H9 (cell line): Measurements from ENCODE around the gene PFKFB2. TPM values are rescaled to one million over a fixed set of nuclear protein-coding genes. Genes with fewer than 3 reads are reported as not detected.

Experiments used
- DNase-seq: peaks from one replicate; pipeline ENCODE4 v3.0.0-alpha.2; 2017
- H2AFZ ChIP-seq: one replicate; pipeline ENCODE4 v1.6.1; 2013; ENCODE audit warnings: mild to moderate bottlenecking, low read length, control low read depth, moderate library complexity
- H2AK5ac ChIP-seq: 2 replicates; pipeline ENCODE4 v1.6.1; 2013; ENCODE audit warnings: low read length, control low read depth, mixed read lengths; ENCODE audit not compliant: insufficient read length
- H2BK120ac ChIP-seq: one replicate; pipeline ENCODE4 v1.6.1; 2013; ENCODE audit warnings: low read depth, mild to moderate bottlenecking, low read length, control low read depth, inconsistent platforms; ENCODE audit not compliant: poor library complexity, severe bottlenecking
- H2BK12ac ChIP-seq: 2 replicates; pipeline ENCODE4 v1.6.1; 2013; ENCODE audit warnings: low read length, control low read depth, mixed read lengths, low read depth; ENCODE audit not compliant: insufficient read length
- H2BK15ac ChIP-seq: 2 replicates; pipeline ENCODE4 v1.6.1; 2013; ENCODE audit warnings: low read depth, low read length, control low read depth
- H2BK20ac ChIP-seq: one replicate; pipeline ENCODE4 v1.6.1; 2013; ENCODE audit warnings: low read depth, mild to moderate bottlenecking, low read length, control low read depth, inconsistent platforms; ENCODE audit not compliant: poor library complexity, severe bottlenecking
- H2BK5ac ChIP-seq: 2 replicates; pipeline ENCODE4 v1.6.1; 2013; ENCODE audit warnings: low read length, control low read depth, mixed read lengths; ENCODE audit not compliant: insufficient read length
- H3K14ac ChIP-seq: 2 replicates; pipeline ENCODE4 v1.6.1; 2013; ENCODE audit warnings: low read length, control low read depth; ENCODE audit not compliant: insufficient read depth
- H3K18ac ChIP-seq: 2 replicates; pipeline ENCODE4 v1.6.1; 2013; ENCODE audit warnings: low read depth, mild to moderate bottlenecking, mixed read lengths, low read length, control low read depth; ENCODE audit not compliant: insufficient read length
- H3K23ac ChIP-seq: 2 replicates; pipeline ENCODE4 v1.6.1; 2013; ENCODE audit warnings: low read length, control low read depth, mixed read lengths, low read depth; ENCODE audit not compliant: insufficient read length
- H3K23me2 ChIP-seq: 2 replicates; pipeline ENCODE4 v1.6.1; 2013; ENCODE audit warnings: low read depth, mild to moderate bottlenecking, mixed read lengths, low read length, control low read depth; ENCODE audit not compliant: insufficient read length, poor library complexity, severe bottlenecking
- H3K27ac ChIP-seq: 2 replicates; pipeline ENCODE4 v1.5.1; 2013; ENCODE audit warnings: low read length, control low read depth, mixed read lengths, low read depth; ENCODE audit not compliant: insufficient read length
- H3K27me3 ChIP-seq: 2 replicates; pipeline ENCODE4 v1.6.1; 2013; ENCODE audit warnings: low read length, control low read depth, inconsistent platforms; ENCODE audit not compliant: insufficient read depth
- H3K4ac ChIP-seq: 2 replicates; pipeline ENCODE4 v1.6.1; 2013; ENCODE audit warnings: low read depth, mild to moderate bottlenecking, control low read depth, inconsistent platforms, low read length, moderate library complexity
- H3K4me1 ChIP-seq: 2 replicates; pipeline ENCODE4 v1.6.1; 2013; ENCODE audit warnings: low read length, control low read depth, inconsistent platforms; ENCODE audit not compliant: insufficient read depth
- H3K4me2 ChIP-seq: 2 replicates; pipeline ENCODE4 v1.6.1; 2013; ENCODE audit warnings: low read length, control low read depth, mixed read lengths; ENCODE audit not compliant: insufficient read length, insufficient read depth
- H3K56ac ChIP-seq: 2 replicates; pipeline ENCODE4 v1.6.1; 2013; ENCODE audit warnings: low read depth, mild to moderate bottlenecking, mixed read lengths, low read length, control low read depth; ENCODE audit not compliant: insufficient read length
- H3K79me1 ChIP-seq: 2 replicates; pipeline ENCODE4 v1.6.1; 2013; ENCODE audit warnings: low read depth, mild to moderate bottlenecking, moderate library complexity, low read length, control low read depth, inconsistent platforms; ENCODE audit not compliant: insufficient read depth, poor library complexity, severe bottlenecking
- H3K79me2 ChIP-seq: 2 replicates; pipeline ENCODE4 v1.6.1; 2013; ENCODE audit warnings: low read length, control low read depth, inconsistent platforms; ENCODE audit not compliant: insufficient read depth
- H3K9ac ChIP-seq: 2 replicates; pipeline ENCODE4 v1.6.1; 2013; ENCODE audit warnings: low read length, control low read depth, mixed read lengths; ENCODE audit not compliant: insufficient read length; ENCODE audit errors: extremely low read depth
- H3K9me3 ChIP-seq: one replicate; pipeline ENCODE4 v1.6.1; 2013; ENCODE audit warnings: low read depth, low read length, inconsistent platforms; ENCODE audit not compliant: control insufficient read depth
- H3T11ph ChIP-seq: one replicate; pipeline ENCODE4 v1.6.1; 2013; ENCODE audit warnings: mild to moderate bottlenecking, low read length, control low read depth, inconsistent platforms
- H4K20me1 ChIP-seq: one replicate; pipeline ENCODE4 v1.6.1; 2013; ENCODE audit not compliant: control insufficient read depth, insufficient read length, insufficient read depth
- H4K5ac ChIP-seq: 2 replicates; pipeline ENCODE4 v1.6.1; 2013; ENCODE audit warnings: low read depth, mild to moderate bottlenecking, mixed read lengths, low read length, control low read depth; ENCODE audit not compliant: insufficient read length
- H4K8ac ChIP-seq: replicated peaks from 2 replicates; pipeline ENCODE4 v1.6.1; 2013; ENCODE audit warnings: low read length, control low read depth, mixed read lengths, low read depth; ENCODE audit not compliant: insufficient read length
- H4K91ac ChIP-seq: 2 replicates; pipeline ENCODE4 v1.6.1; 2013; ENCODE audit warnings: low read depth, mild to moderate bottlenecking, moderate library complexity, mixed read lengths, low read length, control low read depth; ENCODE audit not compliant: insufficient read length
- H3K27ac Mint-ChIP-seq, 3 experiments: 2 replicates in 2 of 3; 3 replicates in 1 of 3; pipeline ENCODE4 v1.8.0; 2020 to 2021; ENCODE audit warnings: mixed read lengths in 3 of 3, mild to moderate bottlenecking in 1 of 3, moderate library complexity in 1 of 3
- H3K27me3 Mint-ChIP-seq: 2 replicates; pipeline ENCODE4 v1.8.0; 2021; ENCODE audit warnings: low read depth, mild to moderate bottlenecking, moderate library complexity, mixed read lengths
- H3K36me3 Mint-ChIP-seq, 3 experiments: 2 replicates in 2 of 3; 3 replicates in 1 of 3; pipeline ENCODE4 v1.8.0; 2020 to 2021; ENCODE audit warnings: low read depth in 3 of 3, mixed read lengths in 3 of 3; ENCODE audit not compliant: insufficient read depth in 1 of 3
- H3K4me1 Mint-ChIP-seq, 2 experiments: 2 replicates each; pipeline ENCODE4 v1.8.0; 2020; ENCODE audit warnings: mixed read lengths in 2 of 2
- H3K4me3 Mint-ChIP-seq, 2 experiments: 2 replicates in 1 of 2; 3 replicates in 1 of 2; pipeline ENCODE4 v1.8.0; 2020 to 2021; ENCODE audit warnings: mild to moderate bottlenecking in 2 of 2, mixed read lengths in 2 of 2, moderate library complexity in 1 of 2
- H3K9me3 Mint-ChIP-seq, 2 experiments: 2 replicates in 1 of 2; 3 replicates in 1 of 2; pipeline ENCODE4 v1.8.0; 2020; ENCODE audit warnings: mild to moderate bottlenecking in 2 of 2, mixed read lengths in 2 of 2, moderate library complexity in 1 of 2
- CTCF ChIP-seq: fragments of 200-600 bp; sonication (generic); conservative IDR thresholded peaks from 3 replicates; pipeline ENCODE4 v1.8.0; 2021; ENCODE audit warnings: antibody characterized with exemption, mild to moderate bottlenecking
- WGBS: extraction: QIAGEN DNeasy Blood & Tissue Kit; methylation state at CpG from one replicate; pipeline ENCODE4 v1.1.7; 2013; ENCODE audit warnings: missing lambda C conversion rate, low lambda C conversion rate, mixed read lengths; ENCODE audit not compliant: insufficient read length; ENCODE audit errors: extremely low coverage; 5-methylcytosine and 5-hydroxymethylcytosine counted together
- total RNA-seq: library from RNA; stranded (reverse); gene quantifications from 2 replicates; pipeline ENCODE4 v1.2.1, GENCODE V29; 2021

Gene PFKFB2
- total RNA-seq, 1 experiment from 2014 or later = 14.6 TPM

- H3K4ac ChIP-seq = no peak overlapping the region
- TF ChIP-seq CTCF = no peak
- no peak overlapping the region for H3K27ac ChIP-seq
- no peak overlapping the region for H3K4me2 ChIP-seq
- H3T11ph ChIP-seq = no peak overlapping the region
- no peak overlapping the region for H3K9ac ChIP-seq
- no peak overlapping the region for H4K8ac ChIP-seq
- DNase-seq = no peak
- H3K56ac ChIP-seq = no peak overlapping the region
- no peaks in the 10 kb centered on the region for H3K23me2 ChIP-seq
- H2BK120ac ChIP-seq = no peak overlapping the region
- no peak overlapping the region for H3K18ac ChIP-seq
- no peak overlapping the region for H2AK5ac ChIP-seq
- H3K79me1 ChIP-seq = no peaks in the 10 kb centered on the region
- Mint-ChIP-seq H3K27me3 (no peaks in the 10 kb centered on the region), H3K4me3 (no peak overlapping the region), H3K27ac (no peak overlapping the region), H3K36me3 (peaks cover 0 to 4% (median under 1%) of the 10 kb centered on the region in 3 experiments; a peak in 5 of 7 replicates), H3K4me1 (peaks cover 0 to 8% of the 10 kb centered on the region in 2 experiments; a peak in 1 of 4 replicates), H3K9me3 (no peaks in the 10 kb centered on the region)
- H2BK5ac ChIP-seq = no peak overlapping the region
- H2BK20ac ChIP-seq = no peak overlapping the region
- H3K27me3 ChIP-seq = no peaks in the 10 kb centered on the region
- H4K5ac ChIP-seq = no peak overlapping the region
- no peak overlapping the region for H2BK15ac ChIP-seq
- H3K79me2 ChIP-seq = no peaks in the 10 kb centered on the region
- no peaks in the 10 kb centered on the region for H3K4me1 ChIP-seq
- no peak overlapping the region for H3K23ac ChIP-seq
- H3K9me3 ChIP-seq = no peaks in the 10 kb centered on the region
- H4K20me1 ChIP-seq = no peaks in the 10 kb centered on the region
- no CpG with 5 or more reads among the region's 1 CpG for WGBS
- no peak overlapping the region for H2BK12ac ChIP-seq
- no peak overlapping the region for H4K91ac ChIP-seq
- no peak overlapping the region for H3K14ac ChIP-seq
- no peak overlapping the region for H2AFZ ChIP-seq
Observed at GRCh38 chr1:207077012-207077411, 23.9 kb downstream of the PFKFB2 start.
